ENCODE measurements around the gene NADSYN1. TPM values are rescaled to one million over a fixed set of nuclear protein-coding genes. Genes with fewer than 3 reads are reported as not detected.
A peak's percentile ranks its signal among the peaks of the same experiment; 100 is the strongest.
"Not testable (repeated sequence)": the region's sequence is repeated elsewhere in the genome, so short reads cannot be mapped to it uniquely, and the experiment has no call there.

NADSYN1 gene
- total RNA-seq, result 85.2 TPM

- intact Hi-C loops (cut with DNase I), result no loop called here
- peak; percentile 99 for DNase-seq (ENCODE audit: low spot score)
- ATAC-seq, result peak; percentile 95
Measured at GRCh38 chr11:71453037-71453917, at the start of gene NADSYN1. NADSYN1 (plus strand) TSS chr11:71453203; CDS start chr11:71453297, 94 bp downstream.

GRCh38 chr11:71404209-71404608, 48.8 kb upstream of the NADSYN1 start:
- no peak for DNase-seq (ENCODE audit: low spot score)
- intact Hi-C loops (cut with DNase I), result no loop called here

GRCh38 chr11:71406681-71407080, 46.3 kb upstream of the NADSYN1 start:
- intact Hi-C loops (cut with DNase I), result no loop called here
- ATAC-seq (no peak), DNase-seq (ENCODE audit: low spot score) (no peak)

More at GRCh38 chr11:71404209-71404608, 48.8 kb upstream of the NADSYN1 start:
- ATAC-seq, result no peak

GRCh38 chr11:71407356-71407755, 45.6 kb upstream of the NADSYN1 start:
- ATAC-seq, result no peak
- intact Hi-C loops (cut with DNase I), result no loop called here

GRCh38 chr11:71408826-71409225, 44.2 kb upstream of the NADSYN1 start:
- intact Hi-C loops (cut with DNase I), result no loop called here
- ATAC-seq, result no peak
- DNase-seq (ENCODE audit: low spot score), result no peak

More at GRCh38 chr11:71407356-71407755, 45.6 kb upstream of the NADSYN1 start:
- no peak for DNase-seq (ENCODE audit: low spot score)

- intact Hi-C loops (cut with DNase I), result no loop called here
- ATAC-seq (no peak), DNase-seq (ENCODE audit: low spot score) (no peak)
Measured at GRCh38 chr11:71410363-71410966, 42.5 kb upstream of the NADSYN1 start.

- ATAC-seq (no peak), DNase-seq (ENCODE audit: low spot score) (no peak)
- intact Hi-C loops (cut with DNase I), result no loop called here
Measured at GRCh38 chr11:71414645-71415044, 38.4 kb upstream of the NADSYN1 start.

GRCh38 chr11:71418643-71419042, 34.4 kb upstream of the NADSYN1 start:
- DNase-seq (ENCODE audit: low spot score) (no peak), ATAC-seq (no peak)
- intact Hi-C loops (cut with DNase I), result no loop called here

- DNase-seq (ENCODE audit: low spot score), result no peak
- intact Hi-C loops (cut with DNase I), result no loop called here
- ATAC-seq, result no peak
Measured at GRCh38 chr11:71420455-71421241, 32.4 kb upstream of the NADSYN1 start.

GRCh38 chr11:71421392-71421950, 31.5 kb upstream of the NADSYN1 start:
- DNase-seq (ENCODE audit: low spot score), result no peak
- no peak for ATAC-seq
- intact Hi-C loops (cut with DNase I), result no loop called here

- ATAC-seq; DNase-seq (ENCODE audit: low spot score); intact Hi-C loops (cut with DNase I): not testable (repeated sequence)
Measured at GRCh38 chr11:71422318-71422717, 30.7 kb upstream of the NADSYN1 start.

GRCh38 chr11:71423181-71423790, 29.7 kb upstream of the NADSYN1 start:
- intact Hi-C loops (cut with DNase I), result no loop called here
- DNase-seq (ENCODE audit: low spot score), result no peak
- no peak for ATAC-seq

- ATAC-seq (no peak), DNase-seq (ENCODE audit: low spot score) (no peak)
- intact Hi-C loops (cut with DNase I), result no loop called here
Measured at GRCh38 chr11:71425409-71425808, 27.6 kb upstream of the NADSYN1 start.

- intact Hi-C loops (cut with DNase I), result no loop called here
- no peak for ATAC-seq
- no peak for DNase-seq (ENCODE audit: low spot score)
Measured at GRCh38 chr11:71425860-71426259, 27.1 kb upstream of the NADSYN1 start.

GRCh38 chr11:71426413-71426812, 26.6 kb upstream of the NADSYN1 start:
- intact Hi-C loops (cut with DNase I), result no loop called here
- DNase-seq (ENCODE audit: low spot score), result no peak
- no peak for ATAC-seq

- intact Hi-C loops (cut with DNase I), result no loop called here
- DNase-seq (ENCODE audit: low spot score) (no peak), ATAC-seq (peak; percentile 81)
Measured at GRCh38 chr11:71428861-71429435, 24.1 kb upstream of the NADSYN1 start.

- no peak for DNase-seq (ENCODE audit: low spot score)
- intact Hi-C loops (cut with DNase I), result no loop called here
- no peak for ATAC-seq
Measured at GRCh38 chr11:71429701-71430100, 23.3 kb upstream of the NADSYN1 start.

- DNase-seq (ENCODE audit: low spot score) (no peak), ATAC-seq (no peak)
- intact Hi-C loops (cut with DNase I), result no loop called here
Measured at GRCh38 chr11:71430166-71430565, 22.8 kb upstream of the NADSYN1 start.

GRCh38 chr11:71431271-71431670, 21.7 kb upstream of the NADSYN1 start:
- ATAC-seq (no peak), DNase-seq (ENCODE audit: low spot score) (no peak)
- intact Hi-C loops (cut with DNase I), result no loop called here

All from sciatic nerve (tissue), 2 donors.